ENCODE data around the gene S100P.

The S100P gene

DNA sequence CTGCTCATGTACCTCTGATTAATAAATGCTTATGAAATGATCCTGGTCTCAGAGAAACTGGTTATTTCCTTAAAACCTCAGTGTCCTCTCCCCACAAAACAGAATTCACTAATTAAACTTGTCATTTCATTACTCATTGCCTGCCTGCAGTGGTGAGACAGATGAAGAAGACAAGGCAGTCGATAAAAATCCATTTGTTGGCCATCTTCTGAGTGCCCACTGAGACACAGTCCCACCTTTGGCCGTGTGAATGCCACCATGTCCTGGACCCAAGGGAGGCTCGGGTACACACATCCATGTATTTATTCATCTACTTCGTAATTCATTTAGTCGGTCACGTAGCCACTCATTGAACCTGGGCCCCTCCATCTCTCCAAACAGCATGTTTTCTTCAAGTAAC, 3.5 kb downstream of the S100P start:
- DNase-seq (ENCODE audit: low read depth in 2 of 2) = no peak

- DNase-seq (ENCODE audit: low read depth in 2 of 2) = no peak
Measured at GRCh38 chr4:6699388-6699787, 5.7 kb downstream of the S100P start.

GRCh38 chr4:6699903-6700302, 6.2 kb downstream of the S100P start:
- DNase-seq (ENCODE audit: low read depth in 2 of 2) = no peak

DNA sequence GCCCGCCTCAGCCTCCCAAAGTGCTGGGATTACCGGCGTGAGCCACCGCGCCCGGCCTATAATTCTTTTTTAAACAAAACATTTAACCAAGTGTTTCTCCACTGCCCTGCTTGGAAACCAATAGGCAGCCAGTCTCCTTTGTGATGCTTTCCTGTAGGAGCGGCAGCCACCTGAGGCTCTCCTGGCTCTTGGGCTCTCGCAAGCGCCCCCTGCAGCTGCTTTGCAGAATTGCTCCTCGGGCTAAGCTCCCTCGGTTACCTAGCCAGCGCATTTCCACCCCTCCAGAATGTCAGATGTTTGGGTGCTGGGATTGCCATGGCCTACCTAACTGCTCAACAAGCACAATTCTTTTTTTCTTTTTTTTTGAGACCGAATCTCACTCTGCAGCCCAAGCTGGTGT, 7.7 kb downstream of the S100P start:
- DNase-seq (ENCODE audit: low read depth in 2 of 2) = no peak

DNA sequence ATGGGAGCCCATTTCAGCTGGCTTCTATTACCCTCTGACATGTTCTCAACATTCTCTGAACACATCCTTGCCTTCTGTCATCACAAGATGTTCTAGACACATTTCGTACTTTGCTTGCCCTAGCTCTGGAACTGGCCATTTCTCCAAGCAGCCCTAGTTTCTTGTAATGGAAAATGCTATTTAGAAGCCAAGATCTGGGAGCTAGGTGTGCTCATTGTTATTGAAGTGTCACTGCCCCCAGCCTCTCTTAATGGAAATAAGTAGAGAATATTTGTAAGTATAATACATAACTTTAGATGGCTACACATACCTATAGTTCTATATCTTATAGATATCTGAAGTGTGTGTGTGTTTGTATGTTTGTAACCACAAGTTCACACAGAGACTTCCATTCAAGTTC, 9.1 kb downstream of the S100P start:
- no peak for DNase-seq (ENCODE audit: low read depth in 2 of 2)

- no peak for DNase-seq (ENCODE audit: low read depth in 2 of 2)
Measured at GRCh38 chr4:6703786-6704185, 10.1 kb downstream of the S100P start.

DNA sequence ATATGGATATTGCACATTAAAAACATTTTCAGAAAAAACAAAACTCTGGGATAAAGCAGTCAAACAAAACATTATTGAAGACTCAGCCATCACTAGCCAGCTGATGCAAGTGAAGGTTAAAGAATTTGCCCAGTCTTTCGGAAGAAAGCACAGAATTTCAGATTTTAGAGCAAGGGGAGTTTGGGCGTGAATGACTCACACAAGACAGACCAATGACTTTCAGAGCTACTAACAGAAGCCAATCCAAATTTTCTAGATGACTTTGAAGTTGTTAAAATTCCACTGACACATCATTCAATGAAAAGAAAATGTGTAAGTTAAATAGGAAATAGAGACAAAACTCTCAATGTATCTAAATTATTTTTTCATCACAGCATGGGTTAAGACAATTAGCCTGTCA, 12.0 kb downstream of the S100P start:
- DNase-seq (ENCODE audit: low read depth in 2 of 2) = no peak

- DNase-seq (ENCODE audit: low read depth in 2 of 2) = no peak
Measured at GRCh38 chr4:6706173-6706572, 12.5 kb downstream of the S100P start.

GRCh38 chr4:6709230-6710114, 15.8 kb downstream of the S100P start, which contains the start of gene MRFAP1L1:
MRFAP1L1 (minus strand) TSS chr4:6709865; CDS start chr4:6709629, 236 bp downstream.
- DNase-seq (ENCODE audit: low read depth in 2 of 2) = peak; percentile 94 to 95

DNA sequence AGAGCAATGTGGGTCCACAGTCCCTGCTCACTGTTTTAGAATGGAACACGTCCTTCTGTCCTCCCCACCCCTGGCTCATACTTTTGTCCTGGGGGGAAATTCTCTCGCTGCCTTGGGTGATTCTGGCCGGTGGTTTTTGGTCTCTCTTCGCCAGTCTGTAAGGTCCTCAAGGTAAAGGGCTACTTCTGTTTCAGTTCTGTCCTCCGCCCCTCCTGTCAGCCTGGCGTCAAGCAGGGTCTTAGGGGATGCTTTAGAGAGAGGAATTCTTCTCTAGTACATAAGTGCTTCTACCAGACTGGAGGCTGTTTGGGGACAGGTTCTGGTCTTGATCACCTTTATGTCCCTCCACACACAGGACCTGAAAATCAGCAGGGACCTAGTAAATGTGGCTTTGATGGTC, 16.6 kb downstream of the S100P start:
- DNase-seq (ENCODE audit: low read depth in 2 of 2) = no peak

- DNase-seq (ENCODE audit: low read depth in 2 of 2) = no peak
Measured at GRCh38 chr4:6710996-6711395, 17.3 kb downstream of the S100P start.

DNA sequence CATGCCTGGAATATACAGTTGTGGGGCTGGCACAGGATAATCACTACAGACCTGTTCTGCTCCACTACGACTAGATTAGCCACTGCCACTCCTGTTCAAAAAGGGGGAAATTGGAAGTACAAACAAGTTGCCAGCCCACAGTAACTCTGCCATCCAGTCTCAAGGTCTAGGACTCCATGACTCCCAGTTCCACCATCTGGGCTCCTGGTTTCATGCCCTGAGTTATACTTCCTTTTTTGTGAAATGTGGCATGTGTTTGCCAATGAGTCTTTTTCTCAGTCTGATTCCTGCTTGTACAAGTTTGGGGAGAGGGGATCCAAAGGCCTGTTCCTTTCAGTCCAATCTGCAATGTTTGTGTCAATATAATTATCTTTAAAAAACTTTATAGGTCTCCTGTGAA, 21.3 kb downstream of the S100P start:
- DNase-seq (ENCODE audit: low read depth in 2 of 2) = no peak

GRCh38 chr4:6715704-6716017, 22.0 kb downstream of the S100P start:
- DNase-seq (ENCODE audit: low read depth in 2 of 2) = no peak

DNA sequence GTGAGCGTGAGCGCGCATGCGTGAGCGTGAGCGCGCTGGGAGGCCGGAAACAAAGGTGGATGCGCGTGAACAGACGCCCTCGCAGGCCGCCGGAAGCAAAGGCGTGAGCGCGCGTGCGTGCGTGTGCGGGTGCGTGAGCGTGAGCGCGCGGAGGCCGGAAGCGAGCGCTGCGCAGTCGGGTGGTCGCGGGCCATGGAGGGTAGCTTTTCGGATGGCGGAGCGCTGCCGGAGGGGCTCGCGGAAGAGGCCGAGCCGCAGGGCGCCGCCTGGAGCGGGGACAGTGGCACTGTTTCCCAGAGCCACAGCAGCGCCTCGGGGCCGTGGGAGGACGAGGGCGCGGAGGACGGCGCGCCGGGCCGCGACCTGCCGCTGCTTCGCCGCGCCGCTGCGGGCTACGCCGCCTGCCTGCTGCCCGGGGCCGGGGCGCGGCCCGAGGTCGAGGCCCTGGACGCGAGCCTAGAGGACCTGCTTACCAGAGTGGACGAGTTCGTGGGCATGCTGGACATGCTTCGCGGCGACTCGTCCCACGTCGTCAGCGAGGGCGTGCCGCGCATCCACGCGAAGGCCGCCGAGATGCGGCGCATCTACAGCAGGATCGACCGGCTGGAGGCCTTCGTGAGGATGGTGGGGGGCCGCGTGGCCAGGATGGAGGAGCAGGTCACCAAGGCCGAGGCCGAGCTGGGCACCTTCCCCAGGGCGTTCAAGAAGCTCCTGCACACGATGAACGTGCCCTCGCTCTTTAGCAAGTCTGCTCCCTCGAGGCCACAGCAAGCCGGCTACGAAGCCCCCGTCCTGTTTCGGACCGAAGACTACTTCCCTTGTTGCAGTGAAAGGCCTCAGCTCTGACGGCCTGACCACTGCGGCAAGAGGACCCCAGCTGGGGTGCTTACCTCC, 22.6 kb downstream of the S100P start, which contains the start of gene BLOC1S4:
Gene BLOC1S4, plus strand, starts transcription at position 157 of the 894 bp plus-strand sequence. Its CDS starts 36 bp downstream, at position 193.
- DNase-seq (ENCODE audit: low read depth in 2 of 2) = peak; percentile 78 to 80

GRCh38 chr4:6716958-6717655, 23.4 kb downstream of the S100P start:
- no peak for DNase-seq (ENCODE audit: low read depth in 2 of 2)

DNA sequence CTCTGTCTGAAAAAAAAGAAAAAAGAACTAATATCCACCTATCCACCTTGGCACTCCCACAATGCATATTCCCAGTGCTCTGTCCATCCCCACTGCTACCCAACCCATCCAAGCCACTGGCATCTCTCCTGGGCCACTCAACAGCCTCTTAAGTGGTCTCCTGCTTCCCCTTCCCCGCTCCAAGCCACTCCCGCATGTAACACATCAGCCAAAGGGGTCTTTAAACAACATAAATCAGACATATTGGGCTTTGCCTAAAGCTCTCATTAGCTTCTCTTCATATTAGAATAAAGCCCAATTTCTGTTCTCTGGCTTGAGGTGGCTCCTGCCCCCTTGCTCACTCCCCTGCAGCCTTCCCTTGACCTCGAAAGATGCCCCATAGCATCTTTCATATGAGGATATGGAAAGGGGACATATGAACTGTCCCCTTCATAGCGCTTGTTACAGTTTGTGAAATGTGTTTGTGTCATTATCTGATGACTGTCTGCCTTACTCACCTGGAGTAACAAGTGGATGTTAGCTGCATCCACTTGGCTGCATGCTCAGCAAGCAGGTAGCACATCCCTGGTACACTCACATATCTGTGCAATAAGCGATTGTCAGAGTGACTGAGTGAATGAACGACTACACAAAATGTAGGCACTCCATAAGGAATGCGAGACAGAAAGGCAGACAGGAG, 25.4 kb downstream of the S100P start:
- DNase-seq (ENCODE audit: low read depth in 2 of 2) = no peak

DNA sequence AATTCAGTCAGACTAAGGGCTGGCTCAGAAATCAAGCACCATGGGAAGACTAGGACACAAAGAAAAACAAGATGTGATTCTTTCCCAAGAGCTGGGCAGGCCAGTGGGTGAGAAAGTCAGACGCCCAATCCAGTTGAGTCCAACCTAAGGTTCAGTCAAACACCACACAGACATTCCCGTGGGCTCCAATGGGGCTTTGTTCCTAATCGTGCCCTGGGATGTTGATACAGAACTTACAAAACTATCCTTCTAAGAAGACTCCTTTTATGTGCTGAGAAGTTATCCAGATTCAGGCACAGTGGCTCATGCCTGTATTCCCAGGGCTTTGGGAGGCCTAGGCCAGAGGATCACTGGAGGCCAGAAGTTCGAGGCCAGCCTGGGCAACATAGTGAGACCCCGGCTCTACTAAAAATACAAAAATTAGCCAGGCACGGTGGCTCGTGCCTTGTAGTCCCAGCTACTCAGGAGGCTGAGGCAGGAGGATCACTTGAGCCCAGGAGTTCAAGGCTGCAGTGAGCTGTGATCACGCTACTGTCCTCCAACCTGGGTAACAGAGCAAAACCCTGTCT, 26.0 kb downstream of the S100P start:
- DNase-seq (ENCODE audit: low read depth in 2 of 2) = no peak

DNA sequence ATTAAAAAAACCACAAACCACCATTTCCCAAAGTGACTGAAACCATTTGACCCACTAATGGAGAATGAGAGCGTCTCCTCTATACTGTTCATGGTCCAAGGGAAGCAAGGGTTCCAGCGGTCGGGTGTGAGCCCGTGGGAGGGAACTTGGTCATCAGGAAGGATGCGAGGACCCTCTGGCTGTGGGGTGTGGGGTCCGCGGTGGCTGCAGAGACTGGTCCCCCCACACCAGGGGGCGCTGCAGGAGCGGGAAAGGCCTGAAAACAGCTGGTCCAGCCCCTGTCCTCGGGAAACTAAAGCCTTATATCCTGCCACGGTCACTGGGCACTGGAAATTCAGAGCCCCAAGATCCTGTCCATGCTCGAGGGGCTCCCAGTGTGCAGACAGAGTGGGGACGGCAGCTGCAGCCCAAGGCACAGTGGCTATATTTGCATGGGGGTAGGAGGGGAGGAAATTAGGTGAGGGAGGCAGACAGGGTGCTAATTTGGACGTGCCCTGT, 26.6 kb downstream of the S100P start:
- peak; percentile 54 to 81 for DNase-seq (ENCODE audit: low read depth in 2 of 2)

DNA sequence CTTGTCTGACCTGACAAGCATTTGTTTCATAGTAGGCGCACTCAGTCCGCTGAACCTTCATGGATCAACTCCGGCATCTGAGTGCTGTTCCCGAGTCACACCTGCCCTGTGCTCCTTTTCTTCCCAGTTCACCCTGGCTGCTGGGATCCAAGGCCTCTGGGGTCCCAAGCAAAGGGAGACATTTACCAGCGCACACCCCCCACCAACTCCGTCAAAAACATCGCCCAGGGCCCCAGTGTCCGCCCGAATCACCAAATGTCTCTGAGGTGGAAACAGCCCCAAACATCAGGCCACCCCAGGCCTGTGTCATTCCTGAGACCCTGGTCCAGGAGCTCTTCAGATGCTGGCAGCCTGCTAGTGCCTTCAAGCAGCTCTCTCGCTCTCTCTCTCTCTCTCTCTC, 27.4 kb downstream of the S100P start:
- no peak for DNase-seq (ENCODE audit: low read depth in 2 of 2)

DNA sequence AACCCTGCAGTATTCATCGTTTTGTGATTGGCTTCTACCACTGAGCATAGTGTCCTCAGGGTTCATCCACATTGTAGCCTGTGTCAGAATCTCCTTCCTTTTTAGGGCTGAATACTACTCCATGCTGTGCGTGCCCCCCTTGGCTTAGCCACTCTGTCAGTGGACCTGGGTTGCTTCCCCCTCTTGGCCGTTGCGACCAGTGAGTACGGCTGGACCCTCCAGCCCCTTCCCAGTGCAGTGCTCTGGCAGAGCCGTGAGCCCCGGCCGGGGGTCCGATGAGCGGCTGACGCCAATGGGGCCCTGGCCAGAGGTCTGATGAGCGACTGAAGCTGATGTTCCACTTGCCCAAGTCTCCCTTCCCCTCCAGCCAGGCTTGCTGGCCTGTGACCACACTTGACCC, 29.2 kb downstream of the S100P start:
- DNase-seq (ENCODE audit: low read depth in 2 of 2) = no peak

- no peak for DNase-seq (ENCODE audit: low read depth in 2 of 2)
Measured at GRCh38 chr4:6723851-6724250, 30.2 kb downstream of the S100P start.
